Mesendoderm (in vitro differentiated cells): ENCODE measurements around the gene KIAA2012.

ENCODE experiments used
- DNase-seq: peaks from one replicate; pipeline ENCODE4 v3.0.0; 2013
- H2AK5ac ChIP-seq: 2 replicates; pipeline ENCODE4 v1.6.1; 2013; ENCODE audit warnings: low read length, inconsistent platforms
- H2BK120ac ChIP-seq: 2 replicates; pipeline ENCODE4 v1.6.1; 2013; ENCODE audit warnings: low read depth, mild to moderate bottlenecking, low read length, moderate library complexity, mixed read lengths
- H2BK15ac ChIP-seq: replicated peaks from 2 replicates; pipeline ENCODE4 v1.6.1; 2013; ENCODE audit warnings: low read depth, mild to moderate bottlenecking, moderate library complexity
- H2BK5ac ChIP-seq: 2 replicates; pipeline ENCODE4 v1.6.1; 2013; ENCODE audit warnings: low read length, inconsistent platforms
- H3K18ac ChIP-seq: 2 replicates; pipeline ENCODE4 v1.6.1; 2013; ENCODE audit warnings: mild to moderate bottlenecking, low read length, mixed read lengths
- H3K23ac ChIP-seq: one replicate; pipeline ENCODE4 v1.6.1; 2013; ENCODE audit warnings: low read length
- H3K27ac ChIP-seq: 2 replicates; pipeline ENCODE4 v1.5.1; 2013; ENCODE audit warnings: low read depth, mild to moderate bottlenecking, inconsistent platforms, low read length, moderate library complexity
- H3K27me3 ChIP-seq: 2 replicates; pipeline ENCODE4 v1.6.1; 2013; ENCODE audit warnings: low read length, control low read depth, mild to moderate bottlenecking, inconsistent platforms; ENCODE audit not compliant: insufficient read depth, poor library complexity
- H3K36me3 ChIP-seq: 2 replicates; pipeline ENCODE4 v1.6.1; 2013; ENCODE audit warnings: low read length, inconsistent platforms; ENCODE audit not compliant: control insufficient read depth, insufficient read depth
- H3K4ac ChIP-seq: one replicate; pipeline ENCODE4 v1.6.1; 2013; ENCODE audit warnings: low read depth, mild to moderate bottlenecking, low read length, moderate library complexity
- H3K4me1 ChIP-seq: 2 replicates; pipeline ENCODE4 v1.6.1; 2013; ENCODE audit warnings: low read depth, low read length, inconsistent platforms; ENCODE audit not compliant: control insufficient read depth
- H3K4me2 ChIP-seq: 2 replicates; pipeline ENCODE4 v1.6.1; 2013; ENCODE audit warnings: low read length
- H3K4me3 ChIP-seq: 2 replicates; pipeline ENCODE4 v1.5.1; 2013; ENCODE audit warnings: mild to moderate bottlenecking, low read length
- H3K56ac ChIP-seq: one replicate; pipeline ENCODE4 v1.6.1; 2013; ENCODE audit warnings: low read length
- H3K79me1 ChIP-seq: 2 replicates; pipeline ENCODE4 v1.6.1; 2013; ENCODE audit warnings: low read length, inconsistent platforms
- H3K79me2 ChIP-seq: 2 replicates; pipeline ENCODE4 v1.6.1; 2013; ENCODE audit warnings: mild to moderate bottlenecking, low read length; ENCODE audit not compliant: control insufficient read depth, insufficient read depth
- H3K9ac ChIP-seq: 2 replicates; pipeline ENCODE4 v1.6.1; 2013; ENCODE audit warnings: low read length, inconsistent platforms
- H4K5ac ChIP-seq: one replicate; pipeline ENCODE4 v1.6.1; 2013; ENCODE audit warnings: low read length
- H4K8ac ChIP-seq: one replicate; pipeline ENCODE4 v1.6.1; 2013; ENCODE audit warnings: low read depth, mild to moderate bottlenecking, control low read depth, low read length, moderate library complexity
- WGBS: extraction: QIAGEN DNeasy Blood & Tissue Kit; methylation state at CpG from one replicate; pipeline ENCODE4 v1.1.7; 2013; ENCODE audit warnings: low lambda C conversion rate, missing lambda C conversion rate; ENCODE audit not compliant: insufficient coverage; ENCODE audit errors: extremely low coverage; 5-methylcytosine and 5-hydroxymethylcytosine counted together

The KIAA2012 gene

DNA sequence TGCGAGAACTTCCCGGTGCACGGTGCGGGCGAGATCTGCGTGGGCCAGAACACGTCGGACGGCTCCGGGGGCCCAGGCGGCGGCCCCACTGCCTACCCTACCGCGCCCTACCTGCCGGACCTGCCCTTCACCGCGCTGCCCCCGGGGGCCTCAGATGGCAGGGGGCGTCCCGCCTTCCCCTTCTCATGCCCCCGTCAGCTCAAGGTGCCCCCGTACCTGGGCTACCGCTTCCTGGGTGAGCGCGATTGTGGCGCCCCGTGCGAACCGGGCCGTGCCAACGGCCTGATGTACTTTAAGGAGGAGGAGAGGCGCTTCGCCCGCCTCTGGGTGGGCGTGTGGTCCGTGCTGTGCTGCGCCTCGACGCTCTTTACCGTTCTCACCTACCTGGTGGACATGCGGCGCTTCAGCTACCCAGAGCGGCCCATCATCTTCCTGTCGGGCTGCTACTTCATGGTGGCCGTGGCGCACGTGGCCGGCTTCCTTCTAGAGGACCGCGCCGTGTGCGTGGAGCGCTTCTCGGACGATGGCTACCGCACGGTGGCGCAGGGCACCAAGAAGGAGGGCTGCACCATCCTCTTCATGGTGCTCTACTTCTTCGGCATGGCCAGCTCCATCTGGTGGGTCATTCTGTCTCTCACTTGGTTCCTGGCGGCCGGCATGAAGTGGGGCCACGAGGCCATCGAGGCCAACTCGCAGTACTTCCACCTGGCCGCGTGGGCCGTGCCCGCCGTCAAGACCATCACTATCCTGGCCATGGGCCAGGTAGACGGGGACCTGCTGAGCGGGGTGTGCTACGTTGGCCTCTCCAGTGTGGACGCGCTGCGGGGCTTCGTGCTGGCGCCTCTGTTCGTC is 37.7 kb upstream of the KIAA2012 start:
- peaks cover 37% of the 10 kb centered on the region for H3K79me2 ChIP-seq
- no peaks in the 10 kb centered on the region for H3K79me1 ChIP-seq
- H2BK120ac ChIP-seq = no peak overlapping the region
- peak overlapping the region; percentile 12 for H2BK5ac ChIP-seq
- H3K56ac ChIP-seq = peak overlapping the region; percentile 96
- peak; percentile 82 for DNase-seq
- peak overlapping the region; percentile 80 for H3K23ac ChIP-seq
- peak overlapping the region; percentile 92 for H3K9ac ChIP-seq
- peak overlapping the region; percentile 86 for H3K4me3 ChIP-seq
- peak overlapping the region; percentile 55 for H3K4me2 ChIP-seq
- H3K27ac ChIP-seq = peak overlapping the region; percentile 96
- H2BK15ac ChIP-seq = no peak overlapping the region
- no peaks in the 10 kb centered on the region for H3K4me1 ChIP-seq
- no peaks in the 10 kb centered on the region for H3K27me3 ChIP-seq
- WGBS = no CpG with 5 or more reads among the region's 78 CpGs
- no peak overlapping the region for H4K8ac ChIP-seq
- H4K5ac ChIP-seq = no peak overlapping the region
- H3K36me3 ChIP-seq = no peaks in the 10 kb centered on the region
- no peak overlapping the region for H2AK5ac ChIP-seq
- H3K4ac ChIP-seq = no peak overlapping the region
- H3K18ac ChIP-seq = peak overlapping the region; percentile 78

DNA sequence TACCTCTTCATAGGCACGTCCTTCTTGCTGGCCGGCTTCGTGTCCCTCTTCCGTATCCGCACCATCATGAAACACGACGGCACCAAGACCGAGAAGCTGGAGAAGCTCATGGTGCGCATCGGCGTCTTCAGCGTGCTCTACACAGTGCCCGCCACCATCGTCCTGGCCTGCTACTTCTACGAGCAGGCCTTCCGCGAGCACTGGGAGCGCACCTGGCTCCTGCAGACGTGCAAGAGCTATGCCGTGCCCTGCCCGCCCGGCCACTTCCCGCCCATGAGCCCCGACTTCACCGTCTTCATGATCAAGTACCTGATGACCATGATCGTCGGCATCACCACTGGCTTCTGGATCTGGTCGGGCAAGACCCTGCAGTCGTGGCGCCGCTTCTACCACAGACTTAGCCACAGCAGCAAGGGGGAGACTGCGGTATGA is 37.1 kb upstream of the KIAA2012 start:
- DNase-seq = peak; percentile 62
- Histone ChIP-seq H3K36me3 (no peaks in the 10 kb centered on the region), H4K8ac (no peak overlapping the region), H4K5ac (no peak overlapping the region), H3K18ac (peak overlapping the region; percentile 0), H2BK120ac (no peak overlapping the region), H3K9ac (peak overlapping the region; percentile 92), H3K79me2 (peaks cover 37% of the 10 kb centered on the region), H3K56ac (peak overlapping the region; percentile 96), H3K79me1 (no peaks in the 10 kb centered on the region), H3K4me3 (peak overlapping the region; percentile 86), H3K4me2 (peak overlapping the region; percentile 47), H3K27me3 (no peaks in the 10 kb centered on the region), H3K4ac (no peak overlapping the region), H2BK5ac (peak overlapping the region; percentile 12), H3K27ac (no peak overlapping the region), H3K4me1 (no peaks in the 10 kb centered on the region), H2AK5ac (no peak overlapping the region), H3K23ac (peak overlapping the region; percentile 80), H2BK15ac (no peak overlapping the region)
- no CpG with 5 or more reads among the region's 32 CpGs for WGBS

DNA sequence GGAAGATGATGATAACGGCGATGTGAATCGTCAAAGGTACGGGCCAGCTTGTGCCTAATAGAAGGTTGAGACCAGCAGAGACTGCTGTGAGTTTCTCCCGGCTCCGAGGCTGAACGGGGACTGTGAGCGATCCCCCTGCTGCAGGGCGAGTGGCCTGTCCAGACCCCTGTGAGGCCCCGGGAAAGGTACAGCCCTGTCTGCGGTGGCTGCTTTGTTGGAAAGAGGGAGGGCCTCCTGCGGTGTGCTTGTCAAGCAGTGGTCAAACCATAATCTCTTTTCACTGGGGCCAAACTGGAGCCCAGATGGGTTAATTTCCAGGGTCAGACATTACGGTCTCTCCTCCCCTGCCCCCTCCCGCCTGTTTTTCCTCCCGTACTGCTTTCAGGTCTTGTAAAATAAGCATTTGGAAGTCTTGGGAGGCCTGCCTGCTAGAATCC is 36.4 kb upstream of the KIAA2012 start:
- no CpG with 5 or more reads among the region's 15 CpGs for WGBS
- Histone ChIP-seq H3K36me3 (no peaks in the 10 kb centered on the region), H3K27me3 (no peaks in the 10 kb centered on the region), H3K9ac (peak overlapping the region; percentile 92), H2BK15ac (no peak overlapping the region), H2BK120ac (no peak overlapping the region), H3K4me3 (peak overlapping the region; percentile 86), H3K4ac (no peak overlapping the region), H3K27ac (no peak overlapping the region), H4K8ac (no peak overlapping the region), H2BK5ac (no peak overlapping the region), H2AK5ac (no peak overlapping the region), H4K5ac (no peak overlapping the region), H3K23ac (peak overlapping the region; percentile 91), H3K79me1 (no peaks in the 10 kb centered on the region), H3K56ac (peak overlapping the region; percentile 96), H3K4me2 (peak overlapping the region; percentile 47), H3K79me2 (peaks cover 37% of the 10 kb centered on the region), H3K4me1 (no peaks in the 10 kb centered on the region), H3K18ac (peak overlapping the region; percentile 0)
- peak; percentile 74 for DNase-seq

DNA sequence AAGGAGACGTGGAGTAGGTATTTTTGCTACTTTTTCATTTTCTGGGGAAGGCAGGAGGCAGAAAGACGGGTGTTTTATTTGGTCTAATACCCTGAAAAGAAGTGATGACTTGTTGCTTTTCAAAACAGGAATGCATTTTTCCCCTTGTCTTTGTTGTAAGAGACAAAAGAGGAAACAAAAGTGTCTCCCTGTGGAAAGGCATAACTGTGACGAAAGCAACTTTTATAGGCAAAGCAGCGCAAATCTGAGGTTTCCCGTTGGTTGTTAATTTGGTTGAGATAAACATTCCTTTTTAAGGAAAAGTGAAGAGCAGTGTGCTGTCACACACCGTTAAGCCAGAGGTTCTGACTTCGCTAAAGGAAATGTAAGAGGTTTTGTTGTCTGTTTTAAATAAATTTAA is 36.0 kb upstream of the KIAA2012 start:
- peak overlapping the region; percentile 47 for H3K4me2 ChIP-seq
- H3K56ac ChIP-seq = peak overlapping the region; percentile 96
- H3K27ac ChIP-seq = no peak overlapping the region
- H3K23ac ChIP-seq = no peak overlapping the region
- H3K27me3 ChIP-seq = no peaks in the 10 kb centered on the region
- H3K9ac ChIP-seq = peak overlapping the region; percentile 92
- no peak for DNase-seq
- H2BK15ac ChIP-seq = no peak overlapping the region
- H3K79me1 ChIP-seq = no peaks in the 10 kb centered on the region
- no peak overlapping the region for H4K8ac ChIP-seq
- no peak overlapping the region for H2BK5ac ChIP-seq
- no peak overlapping the region for H4K5ac ChIP-seq
- H2AK5ac ChIP-seq = no peak overlapping the region
- H3K79me2 ChIP-seq = peaks cover 37% of the 10 kb centered on the region
- H3K4me3 ChIP-seq = peak overlapping the region; percentile 86
- H3K4me1 ChIP-seq = no peaks in the 10 kb centered on the region
- no peak overlapping the region for H3K18ac ChIP-seq
- no peak overlapping the region for H2BK120ac ChIP-seq
- H3K36me3 ChIP-seq = no peaks in the 10 kb centered on the region
- no CpG with 5 or more reads among the region's 7 CpGs for WGBS
- no peak overlapping the region for H3K4ac ChIP-seq

DNA sequence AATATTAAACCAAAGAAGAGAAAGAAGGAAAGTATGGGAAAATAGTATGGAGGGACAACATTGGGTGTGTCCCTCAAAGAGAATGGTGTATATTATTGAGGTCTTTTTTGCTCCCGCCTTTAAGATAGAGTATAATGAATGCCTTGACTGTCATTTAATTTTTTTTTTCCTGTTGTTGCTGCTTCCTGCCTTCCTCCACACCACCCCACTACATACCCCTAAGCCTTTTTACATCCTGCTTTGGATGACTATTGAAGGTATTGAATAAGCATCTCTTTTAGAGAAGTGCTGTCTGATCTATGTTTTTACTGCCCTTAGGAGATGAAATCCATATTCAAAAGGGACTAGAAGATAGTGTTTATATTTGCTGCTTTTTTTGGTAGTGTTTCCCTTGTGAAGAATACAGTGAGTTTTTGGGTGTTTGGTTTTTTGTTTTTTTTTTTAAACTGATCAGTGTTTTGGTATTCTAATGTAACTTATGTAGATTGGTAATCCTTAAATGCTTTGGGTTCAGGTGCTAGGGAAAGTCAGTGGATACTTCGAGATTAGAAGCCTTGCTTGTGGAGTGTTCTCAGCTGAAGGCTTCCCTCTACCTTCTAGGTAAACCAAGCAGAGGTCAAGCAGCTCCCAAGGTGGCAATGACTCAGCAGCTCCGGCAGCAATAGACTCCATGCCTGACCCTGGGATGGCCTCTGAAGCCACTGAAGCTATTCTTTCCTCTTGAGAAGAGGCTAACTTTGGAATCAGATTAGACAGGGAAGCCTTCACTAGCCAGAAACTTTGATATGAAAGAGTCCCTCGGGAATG is 34.4 kb upstream of the KIAA2012 start:
- no peaks in the 10 kb centered on the region for H3K36me3 ChIP-seq
- no peaks in the 10 kb centered on the region for H3K79me1 ChIP-seq
- no peak overlapping the region for H2BK120ac ChIP-seq
- H3K79me2 ChIP-seq = peaks cover 37% of the 10 kb centered on the region
- H3K4me3 ChIP-seq = no peak overlapping the region
- peak overlapping the region; percentile 56 for H3K56ac ChIP-seq
- no peak overlapping the region for H3K23ac ChIP-seq
- no peak overlapping the region for H3K4ac ChIP-seq
- H4K5ac ChIP-seq = no peak overlapping the region
- no peak overlapping the region for H4K8ac ChIP-seq
- WGBS = no CpG with 5 or more reads among the region's 4 CpGs
- H3K27ac ChIP-seq = peak overlapping the region; percentile 78
- H3K18ac ChIP-seq = peak overlapping the region; percentile 71
- H3K4me1 ChIP-seq = no peaks in the 10 kb centered on the region
- DNase-seq = peak; percentile 90
- H3K27me3 ChIP-seq = no peaks in the 10 kb centered on the region
- no peak overlapping the region for H2BK5ac ChIP-seq
- H2AK5ac ChIP-seq = no peak overlapping the region
- H3K9ac ChIP-seq = peak overlapping the region; percentile 18
- no peak overlapping the region for H2BK15ac ChIP-seq
- peak overlapping the region; percentile 3 for H3K4me2 ChIP-seq
